ENCODE measurements around the gene ARHGAP26.

Gene ARHGAP26

DNA sequence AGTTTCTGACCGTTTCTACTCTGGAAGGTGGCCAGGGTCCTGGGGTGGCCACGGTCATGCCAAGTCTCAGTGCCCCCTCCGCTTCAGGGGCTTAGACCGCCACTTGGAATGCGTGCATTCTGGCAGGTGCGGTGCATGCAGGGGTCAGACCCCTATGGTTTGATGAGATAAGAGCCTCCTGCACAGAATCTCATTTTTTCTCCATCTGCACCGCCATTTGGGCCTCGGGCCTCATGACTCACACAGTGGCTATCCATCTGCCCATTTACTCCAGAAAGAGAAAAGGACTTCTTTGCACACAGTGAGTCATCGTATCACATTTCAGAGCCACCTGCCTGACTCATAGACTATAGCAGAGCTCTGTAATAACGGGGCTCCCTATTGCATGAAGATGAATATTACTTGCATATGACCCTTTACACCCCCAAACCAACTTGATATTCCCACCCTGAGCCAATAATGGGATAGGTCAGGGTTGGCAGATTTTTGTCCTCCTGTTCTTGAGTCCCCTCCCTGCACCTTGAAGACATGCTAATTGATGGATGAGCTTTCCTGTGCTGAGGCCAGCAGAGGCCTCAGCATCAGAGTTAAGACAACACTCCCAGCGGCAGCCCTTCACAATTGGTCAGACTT lies 475.9 kb downstream of the ARHGAP26 start:
- TF ChIP-seq JUND (IDR thresholded peaks at IDR 0.05; ENCODE audit: low read depth) = no peak
- peak in 1 of 2 experiments; percentile 10 for DNase-seq (ENCODE audit: low read depth in 1 of 2, low spot score in 1 of 2)
- in situ Hi-C loops (cut with HindIII; ENCODE audit: low pct_unique_long_range_greater_than_20kb, low sequenced_read_pairs) = no loop called here

- no peak for TF ChIP-seq JUND (IDR thresholded peaks at IDR 0.05; ENCODE audit: low read depth)
- in situ Hi-C loops (cut with HindIII; ENCODE audit: low pct_unique_long_range_greater_than_20kb, low sequenced_read_pairs) = no loop called here
- no peak for DNase-seq (ENCODE audit: low read depth in 1 of 2, low spot score in 1 of 2)
These were observed 477.1 kb downstream of the ARHGAP26 start for GRCh38 chr5:143247134-143247815.

- TF ChIP-seq JUND (IDR thresholded peaks at IDR 0.05; ENCODE audit: low read depth) = no peak
- in situ Hi-C loops (cut with HindIII; ENCODE audit: low pct_unique_long_range_greater_than_20kb, low sequenced_read_pairs) = no loop called here
- no peak for DNase-seq (ENCODE audit: low read depth in 1 of 2, low spot score in 1 of 2)
These were observed 478.2 kb downstream of the ARHGAP26 start for GRCh38 chr5:143248391-143248790.

- TF ChIP-seq JUND (IDR thresholded peaks at IDR 0.05; ENCODE audit: low read depth) = no peak
- in situ Hi-C loops (cut with HindIII; ENCODE audit: low pct_unique_long_range_greater_than_20kb, low sequenced_read_pairs) = no loop called here
- no peak for DNase-seq (ENCODE audit: low read depth in 1 of 2, low spot score in 1 of 2)
These were observed 478.8 kb downstream of the ARHGAP26 start for GRCh38 chr5:143248822-143249579.

GRCh38 chr5:143249851-143250250 lies 479.7 kb downstream of the ARHGAP26 start:
- in situ Hi-C loops (cut with HindIII; ENCODE audit: low pct_unique_long_range_greater_than_20kb, low sequenced_read_pairs) = no loop called here
- DNase-seq (ENCODE audit: low read depth in 1 of 2, low spot score in 1 of 2) = no peak

GRCh38 chr5:143251190-143251589 lies 481.0 kb downstream of the ARHGAP26 start:
- TF ChIP-seq JUND (IDR thresholded peaks at IDR 0.05; ENCODE audit: low read depth) = no peak
- DNase-seq (ENCODE audit: low read depth in 1 of 2, low spot score in 1 of 2) = no peak
- in situ Hi-C loops (cut with HindIII; ENCODE audit: low pct_unique_long_range_greater_than_20kb, low sequenced_read_pairs) = no loop called here

More at GRCh38 chr5:143249851-143250250, 479.7 kb downstream of the ARHGAP26 start:
- TF ChIP-seq JUND (IDR thresholded peaks at IDR 0.05; ENCODE audit: low read depth) = no peak

DNA sequence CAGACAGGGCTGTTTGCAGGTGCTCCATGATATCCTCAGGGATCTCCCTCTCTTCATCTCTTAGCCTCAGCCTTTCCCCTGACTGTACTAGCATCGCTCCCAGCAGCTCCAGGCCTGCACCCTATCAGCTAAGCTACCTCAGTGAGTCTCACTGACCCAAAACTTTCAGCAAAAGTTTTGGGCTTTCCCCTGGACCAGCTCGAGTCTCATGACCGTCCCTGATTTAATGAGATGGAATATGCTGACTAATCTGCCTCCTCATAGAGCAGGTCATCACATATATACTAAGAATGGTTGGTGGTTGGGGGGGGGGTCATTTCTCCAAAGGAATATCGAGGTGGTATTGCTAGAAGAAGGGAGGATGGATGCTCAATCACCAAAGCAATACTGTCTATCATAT lies 481.8 kb downstream of the ARHGAP26 start:
- DNase-seq (ENCODE audit: low read depth in 1 of 2, low spot score in 1 of 2) = no peak
- TF ChIP-seq JUND (IDR thresholded peaks at IDR 0.05; ENCODE audit: low read depth) = no peak
- in situ Hi-C loops (cut with HindIII; ENCODE audit: low pct_unique_long_range_greater_than_20kb, low sequenced_read_pairs) = no loop called here

DNA sequence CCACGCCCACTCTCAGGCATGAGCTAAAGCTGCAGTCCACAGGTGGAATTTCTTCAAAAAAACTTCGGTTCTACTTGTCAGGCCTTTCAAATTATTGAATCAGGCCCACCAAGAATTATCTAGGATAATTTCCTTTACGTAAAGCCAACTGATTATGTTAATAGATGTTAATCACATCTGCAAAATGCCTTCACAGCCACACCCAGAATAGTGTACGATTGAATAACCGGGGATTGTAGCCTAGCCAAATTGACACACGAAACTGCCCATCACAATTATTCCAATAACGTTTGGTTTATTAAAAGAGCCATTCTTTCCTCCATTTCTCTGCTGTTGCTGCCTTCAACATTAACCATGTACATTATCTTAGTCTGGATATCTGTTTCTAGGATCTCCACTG lies 484.6 kb downstream of the ARHGAP26 start:
- TF ChIP-seq JUND (IDR thresholded peaks at IDR 0.05; ENCODE audit: low read depth) = no peak
- in situ Hi-C loops (cut with HindIII; ENCODE audit: low pct_unique_long_range_greater_than_20kb, low sequenced_read_pairs) = no loop called here
- DNase-seq (ENCODE audit: low read depth in 1 of 2, low spot score in 1 of 2) = no peak

DNA sequence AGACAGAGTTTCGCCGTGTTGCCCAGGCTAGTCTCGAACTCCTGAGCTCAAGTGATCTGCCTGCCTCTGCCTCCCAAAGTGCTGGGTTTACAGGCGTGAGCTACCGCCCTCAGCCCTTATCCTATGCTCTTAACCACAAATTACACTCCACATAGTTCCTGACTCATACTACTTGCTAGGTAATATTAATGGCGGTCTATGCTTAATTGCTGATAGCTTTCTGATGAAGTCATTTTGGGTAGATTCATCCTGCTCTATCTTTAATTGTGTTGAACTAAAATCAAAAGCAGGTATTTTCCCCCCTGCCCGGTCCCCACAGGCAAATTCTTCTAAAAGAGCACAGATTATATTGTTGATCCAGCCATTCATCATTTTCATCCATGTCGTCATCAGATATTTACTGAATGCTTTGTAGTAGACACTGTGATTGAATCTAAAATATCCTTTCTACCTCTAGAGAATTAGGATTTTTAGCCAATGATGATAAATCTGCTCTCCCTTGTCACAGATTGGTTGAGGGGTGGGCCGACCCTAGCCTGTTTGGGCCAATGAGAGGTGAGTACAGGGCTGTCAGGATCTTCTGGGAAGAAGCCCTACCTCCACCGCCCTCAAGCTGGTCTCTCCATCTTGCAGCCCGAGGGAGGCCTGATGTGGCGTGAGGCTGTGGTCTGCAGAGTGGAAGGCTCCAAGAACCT lies 488.5 kb downstream of the ARHGAP26 start:
- in situ Hi-C loops (cut with HindIII; ENCODE audit: low pct_unique_long_range_greater_than_20kb, low sequenced_read_pairs) = no loop called here
- no peak for TF ChIP-seq JUND (IDR thresholded peaks at IDR 0.05; ENCODE audit: low read depth)
- DNase-seq (ENCODE audit: low read depth in 1 of 2, low spot score in 1 of 2) = no peak

GRCh38 chr5:143259254-143259605 lies 489.1 kb downstream of the ARHGAP26 start:
- TF ChIP-seq JUND (IDR thresholded peaks at IDR 0.05; ENCODE audit: low read depth) = no peak
- in situ Hi-C loops (cut with HindIII; ENCODE audit: low pct_unique_long_range_greater_than_20kb, low sequenced_read_pairs) = no loop called here
- DNase-seq (ENCODE audit: low read depth in 1 of 2, low spot score in 1 of 2) = no peak

GRCh38 chr5:143261748-143262392 lies 491.7 kb downstream of the ARHGAP26 start:
- no peak for TF ChIP-seq JUND (IDR thresholded peaks at IDR 0.05; ENCODE audit: low read depth)
- in situ Hi-C loops (cut with HindIII; ENCODE audit: low pct_unique_long_range_greater_than_20kb, low sequenced_read_pairs) = no loop called here
- no peak for DNase-seq (ENCODE audit: low read depth in 1 of 2, low spot score in 1 of 2)

All from T47D (cell line).